Endothelial cell of umbilical vein (primary cell): Measurements from ENCODE around the gene BRAP.

ENCODE experiments used
- CTCF ChIP-seq, 2 donors: IDR thresholded peaks; 1 replicate in 1 of 2; 2 replicates in 1 of 2; pipeline ENCODE4 v1.5.1; 2011; ENCODE audit warnings: low read length in 2 of 2, mild to moderate bottlenecking in 2 of 2, moderate library complexity in 2 of 2, control low read depth in 1 of 2, inconsistent platforms in 1 of 2, low read depth in 1 of 2; ENCODE audit not compliant: insufficient read depth in 1 of 2; ENCODE audit errors: extremely low read depth in 1 of 2
- EZH2 ChIP-seq: IDR thresholded peaks from 2 replicates; pipeline ENCODE4 v1.6.1; 2012; ENCODE audit warnings: borderline replicate concordance, low read depth, mild to moderate bottlenecking, moderate library complexity, low read length, inconsistent platforms; ENCODE audit not compliant: severe bottlenecking
- FOS ChIP-seq: IDR thresholded peaks from 2 replicates; pipeline ENCODE4 v1.6.1; 2011; ENCODE audit warnings: mild to moderate bottlenecking, low read length, moderate library complexity, borderline replicate concordance; ENCODE audit not compliant: insufficient read depth
- GATA2 ChIP-seq: IDR thresholded peaks from 2 replicates; pipeline ENCODE4 v1.7.0; 2011; ENCODE audit warnings: low read depth, mild to moderate bottlenecking, moderate library complexity, mixed read lengths, low read length; ENCODE audit not compliant: insufficient read length, insufficient read depth
- JUN ChIP-seq: IDR thresholded peaks from 2 replicates; pipeline ENCODE4 v1.6.1; 2011; ENCODE audit warnings: borderline replicate concordance, low read depth; ENCODE audit not compliant: insufficient read length, insufficient read depth
- MAX ChIP-seq: IDR thresholded peaks from 2 replicates; pipeline ENCODE4 v1.6.1; 2011; ENCODE audit not compliant: insufficient read depth, insufficient read length
- POLR2A ChIP-seq: IDR thresholded peaks from 2 replicates; pipeline ENCODE4 v1.6.1; 2012; ENCODE audit warnings: low read depth, mild to moderate bottlenecking, control low read depth, low read length
- POLR2AphosphoS5 ChIP-seq: IDR thresholded peaks from 2 replicates; pipeline ENCODE4 v1.6.1; 2012; ENCODE audit warnings: low read depth, mild to moderate bottlenecking, control low read depth, low read length, moderate library complexity; ENCODE audit not compliant: insufficient read depth

- TF ChIP-seq CTCF (IDR thresholded peaks at IDR 0.05; ENCODE audit: extremely low read depth in 1 of 2, insufficient read depth in 1 of 2, low read depth in 1 of 2, low read length in 2 of 2) (no peak), POLR2A (no peak), MAX (no peak), FOS (no peak), EZH2 (no peak), POLR2AphosphoS5 (no peak), GATA2 (no peak), JUN (no peak)
Observed at GRCh38 chr12:111628505-111629260, 57.1 kb downstream of the BRAP start.
